Fibroblast of the conjunctiva (primary cell): Measurements from ENCODE around the gene SHFL.

Source experiments
- DNase-seq: peaks from one replicate; pipeline ENCODE4 v3.0.0-alpha.2; 2010; ENCODE audit warnings: low read depth

The SHFL gene

GRCh38 chr19:10134040-10134439, 47.9 kb downstream of the SHFL start:
- no peak for DNase-seq

GRCh38 chr19:10135551-10136334, 49.6 kb downstream of the SHFL start:
- DNase-seq = no peak

- no peak for DNase-seq
Observed at GRCh38 chr19:10136936-10137335, 50.8 kb downstream of the SHFL start.

GRCh38 chr19:10137751-10138682, 51.9 kb downstream of the SHFL start:
- no peak for DNase-seq

GRCh38 chr19:10138879-10139795, 53.0 kb downstream of the SHFL start:
- DNase-seq = no peak

- no peak for DNase-seq
Observed at GRCh38 chr19:10139952-10140351, 53.8 kb downstream of the SHFL start.

- no peak for DNase-seq
Observed at GRCh38 chr19:10141479-10141878, 55.4 kb downstream of the SHFL start.

GRCh38 chr19:10141973-10142372, 55.9 kb downstream of the SHFL start:
- no peak for DNase-seq
